Measurements from ENCODE around the gene COA3. TPM values are rescaled to one million over a fixed set of nuclear protein-coding genes. Genes with fewer than 3 reads are reported as not detected.

The COA3 gene
- total and polyA plus RNA-seq, 4 donors = 62.3 to 294 (median 103) TPM

- TF ChIP-seq ZBTB33 (IDR thresholded peaks at IDR 0.05) = no peak
- no peak for TF ChIP-seq RAD21 (IDR thresholded peaks at IDR 0.05)
- TF ChIP-seq YY1 (IDR thresholded peaks at IDR 0.05) = no peak
- no peak for TF ChIP-seq HNF4G (IDR thresholded peaks at IDR 0.05)
- TF ChIP-seq ATF3 (IDR thresholded peaks at IDR 0.05) = no peak
- no peak for TF ChIP-seq NR2F2 (IDR thresholded peaks at IDR 0.05)
- TF ChIP-seq MAX (IDR thresholded peaks at IDR 0.05) = no peak
- no peak for TF ChIP-seq SP1 (IDR thresholded peaks at IDR 0.05)
- no peak for TF ChIP-seq FOXA1 (IDR thresholded peaks at IDR 0.05)
- no peak for TF ChIP-seq JUND (IDR thresholded peaks at IDR 0.05)
Observed at GRCh38 chr17:42795465-42795864, 3.0 kb downstream of the COA3 start (continued).

- TF ChIP-seq HNF4G (IDR thresholded peaks at IDR 0.05) (no peak), MAX (IDR thresholded peaks at IDR 0.05) (no peak), NR2F2 (IDR thresholded peaks at IDR 0.05) (no peak), ATF3 (IDR thresholded peaks at IDR 0.05) (no peak), RXRA (IDR thresholded peaks at IDR 0.05) (no peak), TAF1 (conservative IDR thresholded peaks at IDR 0.05) (no peak), FOXA1 (IDR thresholded peaks at IDR 0.05) (no peak), FOXA2 (IDR thresholded peaks at IDR 0.05) (no peak), ZBTB33 (IDR thresholded peaks at IDR 0.05) (no peak), CTCF (IDR thresholded peaks at IDR 0.05; ENCODE audit: low read depth, low read length, missing input control) (no peak), YY1 (IDR thresholded peaks at IDR 0.05) (no peak), GABPA (IDR thresholded peaks at IDR 0.05 in 1 of 2, conservative IDR thresholded peaks at IDR 0.05 in 1 of 2) (no peak), JUND (IDR thresholded peaks at IDR 0.05) (no peak), EGR1 (IDR thresholded peaks at IDR 0.05; ENCODE audit: low read depth in 2 of 2) (no peak), SP1 (IDR thresholded peaks at IDR 0.05) (no peak), HNF4A (conservative IDR thresholded peaks at IDR 0.05) (no peak), REST (IDR thresholded peaks at IDR 0.05) (no peak), RAD21 (IDR thresholded peaks at IDR 0.05) (no peak)
- Histone ChIP-seq H3K27ac (ENCODE audit: low read depth in 1 of 2, low read length in 2 of 2) (no peak overlapping the region), H3K9ac (ENCODE audit: low read depth in 1 of 2, low read length in 2 of 2) (no peak overlapping the region), H3K9me3 (ENCODE audit: control insufficient read depth in 4 of 4, low read length in 3 of 4) (no peaks in the 10 kb centered on the region), H3K36me3 (ENCODE audit: control insufficient read depth in 4 of 4, insufficient read depth in 3 of 4, low read depth in 1 of 4, low read length in 3 of 4) (peaks cover 0 to 2% (median under 1%) of the 10 kb centered on the region in 4 donors), H3K27me3 (ENCODE audit: control insufficient read depth in 4 of 4, insufficient read depth in 4 of 4, low read length in 3 of 4) (no peaks in the 10 kb centered on the region), H3K4me3 (ENCODE audit: low read depth in 1 of 3, low read length in 3 of 3) (no peak overlapping the region), H3K4me1 (ENCODE audit: control insufficient read depth in 4 of 4, insufficient read depth in 4 of 4, low read length in 3 of 4) (peaks cover 7 to 29% (median 18%) of the 10 kb centered on the region in 4 donors)
- no peak for DNase-seq (ENCODE audit: low spot score)
- 72% methylated on average over 4 of the region's 4 CpGs for WGBS
Observed at GRCh38 chr17:42795061-42795460, 3.4 kb downstream of the COA3 start.
